GM12878 (cell line): Measurements from ENCODE around the gene DGKB. TPM values are rescaled to one million over a fixed set of nuclear protein-coding genes. Genes with fewer than 3 reads are reported as not detected.

ENCODE experiments used
- ATAC-seq: fragments of 200-7000 bp; cut with Tn5 transposase; 3 replicates; pipeline ENCODE4 v1.9.1; 2020; ENCODE audit warnings: mild to moderate bottlenecking, moderate library complexity
- BruUV-seq: library from RNA; stranded (reverse); fragments of 400-500 nt; replicated peaks from 2 replicates; lab custom pipeline; 2021; lab: Mats Ljungman, UMichigan
- CTCF ChIA-PET: fragments of 300-600 bp; sonication (Branson Sonifier 250); formaldehyde crosslinking; extraction: SDS; loops from one replicate; lab custom pipeline; 2021; ENCODE audit warnings: inconsistent platforms; lab: Yijun Ruan, JAX
- POLR2A ChIA-PET: fragments of 350-600 bp; formaldehyde crosslinking; extraction: SDS; loops from one replicate; lab custom pipeline; 2021; ENCODE audit warnings: inconsistent platforms; lab: Charles Lee
- RAD21 ChIA-PET: fragments of 300-600 bp; sonication (Branson Sonifier 250); formaldehyde crosslinking; loops from one replicate; lab custom pipeline; 2023; ENCODE audit warnings: antibody characterized with exemption; ENCODE audit not compliant: unreplicated experiment; lab: Charles Lee
- SMC1A ChIA-PET: fragments of 300-600 bp; sonication (Branson Sonifier 250); formaldehyde crosslinking; loops from one replicate; lab custom pipeline; 2023; ENCODE audit not compliant: unreplicated experiment, uncharacterized antibody; lab: Charles Lee
- DNase-seq: peaks from one replicate; pipeline ENCODE4 v3.0.0-alpha.2; 2011; ENCODE audit warnings: low read depth, low spot score
- FAIRE-seq: peaks from 3 replicates; lab custom pipeline; 2011; peaks lifted over from hg19 to GRCh38; lab: Jason Lieb, UNC
- H2AFZ ChIP-seq: 2 replicates; pipeline ENCODE4 v1.6.0; 2011; ENCODE audit warnings: low read depth, low read length, control low read depth; ENCODE audit not compliant: control insufficient read depth
- H3K27ac ChIP-seq: 2 replicates; pipeline ENCODE4 v1.5.1; 2011; ENCODE audit warnings: control low read depth; ENCODE audit not compliant: control insufficient read depth, insufficient read depth
- H3K27me3 ChIP-seq, 2 experiments: replicated peaks in 1 of 2; 2 replicates each; pipeline versions ENCODE4 v1.6.0 to v1.6.1; 2011; ENCODE audit warnings: low read length in 1 of 2; ENCODE audit not compliant: control insufficient read depth in 2 of 2, insufficient read depth in 2 of 2
- H3K36me3 ChIP-seq, 2 experiments: 2 replicates each; pipeline ENCODE4 v1.5.1; 2011; ENCODE audit warnings: low read length in 1 of 2; ENCODE audit not compliant: control insufficient read depth in 2 of 2, insufficient read depth in 2 of 2
- H3K4me1 ChIP-seq: 2 replicates; pipeline ENCODE4 v1.6.1; 2011; ENCODE audit warnings: mild to moderate bottlenecking, low read length, moderate library complexity, mixed read lengths; ENCODE audit not compliant: control insufficient read depth, insufficient read depth
- H3K4me2 ChIP-seq: 2 replicates; pipeline ENCODE4 v1.6.0; 2011; ENCODE audit warnings: control low read depth; ENCODE audit not compliant: control insufficient read depth, insufficient read depth
- H3K4me3 ChIP-seq: fragments of 200-600 bp; sonication (generic); 2 replicates; pipeline ENCODE4 v1.5.1; 2016
- H3K79me2 ChIP-seq: 2 replicates; pipeline ENCODE4 v1.6.0; 2011; ENCODE audit warnings: low read length; ENCODE audit not compliant: control insufficient read depth, insufficient read depth
- H3K9ac ChIP-seq: 2 replicates; pipeline ENCODE4 v1.8.0; 2011; ENCODE audit warnings: low read length, control low read depth, mixed read lengths; ENCODE audit not compliant: control insufficient read depth, insufficient read depth
- H3K9me3 ChIP-seq: replicated peaks from 3 replicates; pipeline ENCODE4 v1.5.1; 2011; ENCODE audit warnings: mild to moderate bottlenecking, low read length; ENCODE audit not compliant: control insufficient read depth, insufficient read depth
- H4K20me1 ChIP-seq: 2 replicates; pipeline ENCODE4 v1.6.0; 2011; ENCODE audit not compliant: control insufficient read depth, insufficient read depth
- ASH2L ChIP-seq: fragments of 300-600, 200-600 bp; sonication (generic); IDR thresholded peaks from 2 replicates; pipeline ENCODE4 v1.6.1; 2017; ENCODE audit warnings: low read depth, mild to moderate bottlenecking, borderline replicate concordance
- CBX5 ChIP-seq: sonication (generic); IDR thresholded peaks from 2 replicates; pipeline ENCODE4 v1.6.1; 2016; ENCODE audit warnings: low read depth, moderate library complexity, mild to moderate bottlenecking, inconsistent platforms
- FOS ChIP-seq: IDR thresholded peaks from 3 replicates; pipeline ENCODE4 v1.6.1; 2011; ENCODE audit warnings: borderline replicate concordance; ENCODE audit not compliant: insufficient read length; ENCODE audit errors: extremely low read depth
- GATAD2B ChIP-seq: fragments of 450-650 bp; conservative IDR thresholded peaks from 2 replicates; pipeline ENCODE4 v1.6.1; 2017; ENCODE audit warnings: low read depth, mild to moderate bottlenecking, moderate library complexity
- NKRF ChIP-seq: fragments of 450-650 bp; conservative IDR thresholded peaks from 2 replicates; pipeline ENCODE4 v1.6.1; 2017; ENCODE audit warnings: mild to moderate bottlenecking, moderate library complexity
- PAX5 ChIP-seq: IDR thresholded peaks from 2 replicates; pipeline ENCODE4 v1.6.1; 2011; ENCODE audit warnings: low read depth, low read length, borderline replicate concordance
- SREBF1 ChIP-seq: IDR thresholded peaks from 2 replicates; pipeline ENCODE4 v1.6.1; 2012; ENCODE audit warnings: mild to moderate bottlenecking, low read length
- SUPT20H ChIP-seq: IDR thresholded peaks from 2 replicates; pipeline ENCODE4 v1.6.1; 2011; ENCODE audit warnings: low read depth, mild to moderate bottlenecking, low read length, moderate library complexity, borderline replicate concordance; ENCODE audit not compliant: control insufficient read depth
- USF1 ChIP-seq: IDR thresholded peaks from 2 replicates; pipeline ENCODE4 v1.6.1; 2011; ENCODE audit warnings: borderline replicate concordance, low read depth, mild to moderate bottlenecking, moderate library complexity, mixed read lengths, low read length; ENCODE audit not compliant: insufficient read depth; ENCODE audit errors: extremely low read length
- ZNF207 ChIP-seq: fragments of 450-650 bp; IDR thresholded peaks from 2 replicates; pipeline ENCODE4 v1.6.1; 2014; ENCODE audit warnings: antibody characterized with exemption, mild to moderate bottlenecking, borderline replicate concordance
- ZZZ3 ChIP-seq: IDR thresholded peaks from 2 replicates; pipeline ENCODE4 v1.6.1; 2011; ENCODE audit warnings: low read depth; ENCODE audit not compliant: control insufficient read depth, insufficient read length
- WGBS: methylation state at CpG from one replicate; pipeline ENCODE4 v1.1.6; 2016; ENCODE audit warnings: low lambda C conversion rate; ENCODE audit not compliant: insufficient replicate concordance, insufficient coverage; ENCODE audit errors: missing lambda C conversion rate; 5-methylcytosine and 5-hydroxymethylcytosine counted together
- in situ Hi-C: fragments of 300-500 bp; cut with MboI; formaldehyde crosslinking; loops from 9 replicates; pipeline ENCODE4 v1.14.3; 2018; ENCODE audit warnings: mixed read lengths
- intact Hi-C: fragments of 100-400 bp; cut with micrococcal nuclease; formaldehyde crosslinking; loops from one replicate; pipeline ENCODE4 v1.14.2; 2022; ENCODE audit not compliant: unreplicated experiment
- polyA plus RNA-seq, 11 experiments: library from polyadenylated mRNA; depleted of rRNA in 4 of 11; unstranded in 6 of 11; stranded (reverse) in 5 of 11; fragments of >200 nt; fragmentation: Nextera tagmentation in 4 of 11; fragmentation: Illumina TruSeq in 1 of 11; extraction: Ambion mirVana in 4 of 11; extraction: Trizol in 1 of 11; gene quantifications; 1 replicate in 1 of 11; 2 replicates in 10 of 11; pipeline versions ENCODE4 v1.2.1 to v1.2.3, GENCODE V29; 2011 to 2016; ENCODE audit warnings: inconsistent platforms in 2 of 11, missing spikeins in 2 of 11, low read depth in 1 of 11
- total RNA-seq, 4 experiments: library from RNA; depleted of rRNA in 3 of 4; stranded (reverse); fragments of >200 nt in 3 of 4; fragmentation: Illumina TruSeq in 1 of 4; extraction: Trizol in 1 of 4; gene quantifications; 2 replicates each; pipeline versions ENCODE4 v1.2.1 to v1.2.3, GENCODE V29; 2013 to 2021
- TF ChIP-seq, protein P1 (sequence below): fragments of 450-650 bp; IDR thresholded peaks from 2 replicates; pipeline ENCODE4 v1.6.1; 2017; ENCODE audit warnings: mild to moderate bottlenecking, moderate library complexity
- TF ChIP-seq, protein P2 (sequence below): fragments of 450-650 bp; formaldehyde crosslinking; IDR thresholded peaks from 2 replicates; pipeline ENCODE4 v1.5.0; 2022; ENCODE audit warnings: mild to moderate bottlenecking, missing genetic modification characterization

DGKB gene
- total and polyA plus RNA-seq, 10 of the 15 experiments (the other 5 are each of a cell fraction or from before 2014, with no cell fraction given): 0.02 to 0.10 (median 0.04) TPM; not detected in 6

- Histone ChIP-seq H3K36me3 (no peaks in the 10 kb centered on the region), H3K27me3 (no peaks in the 10 kb centered on the region), H4K20me1 (no peaks in the 10 kb centered on the region), H3K4me3 (no peak overlapping the region), H2AFZ (no peak overlapping the region), H3K27ac (no peak overlapping the region), H3K79me2 (no peaks in the 10 kb centered on the region), H3K9ac (no peak overlapping the region), H3K4me2 (no peak overlapping the region), H3K4me1 (no peaks in the 10 kb centered on the region), H3K9me3 (no peaks in the 10 kb centered on the region)
- POLR2A ChIA-PET: no interaction called here
- CTCF ChIA-PET: no interaction called here
- WGBS: 3% methylated on average over 2 of the region's 2 CpGs
- no peak for ATAC-seq
- in situ Hi-C loops: no loop called here
- SMC1A ChIA-PET: no interaction called here
- no peak for DNase-seq
- intact Hi-C loops: no loop called here
- BruUV-seq: no TSS peak
- RAD21 ChIA-PET: no interaction called here
- no peak for FAIRE-seq
- TF ChIP-seq NKRF (no peak), ZZZ3 (no peak), FOS (no peak), SUPT20H (no peak), ZNF207 (no peak), CBX5 (no peak), USF1 (no peak), ASH2L (no peak), GATAD2B (no peak), SREBF1 (no peak), PAX5 (no peak)
- TF ChIP-seq, protein P1, sequence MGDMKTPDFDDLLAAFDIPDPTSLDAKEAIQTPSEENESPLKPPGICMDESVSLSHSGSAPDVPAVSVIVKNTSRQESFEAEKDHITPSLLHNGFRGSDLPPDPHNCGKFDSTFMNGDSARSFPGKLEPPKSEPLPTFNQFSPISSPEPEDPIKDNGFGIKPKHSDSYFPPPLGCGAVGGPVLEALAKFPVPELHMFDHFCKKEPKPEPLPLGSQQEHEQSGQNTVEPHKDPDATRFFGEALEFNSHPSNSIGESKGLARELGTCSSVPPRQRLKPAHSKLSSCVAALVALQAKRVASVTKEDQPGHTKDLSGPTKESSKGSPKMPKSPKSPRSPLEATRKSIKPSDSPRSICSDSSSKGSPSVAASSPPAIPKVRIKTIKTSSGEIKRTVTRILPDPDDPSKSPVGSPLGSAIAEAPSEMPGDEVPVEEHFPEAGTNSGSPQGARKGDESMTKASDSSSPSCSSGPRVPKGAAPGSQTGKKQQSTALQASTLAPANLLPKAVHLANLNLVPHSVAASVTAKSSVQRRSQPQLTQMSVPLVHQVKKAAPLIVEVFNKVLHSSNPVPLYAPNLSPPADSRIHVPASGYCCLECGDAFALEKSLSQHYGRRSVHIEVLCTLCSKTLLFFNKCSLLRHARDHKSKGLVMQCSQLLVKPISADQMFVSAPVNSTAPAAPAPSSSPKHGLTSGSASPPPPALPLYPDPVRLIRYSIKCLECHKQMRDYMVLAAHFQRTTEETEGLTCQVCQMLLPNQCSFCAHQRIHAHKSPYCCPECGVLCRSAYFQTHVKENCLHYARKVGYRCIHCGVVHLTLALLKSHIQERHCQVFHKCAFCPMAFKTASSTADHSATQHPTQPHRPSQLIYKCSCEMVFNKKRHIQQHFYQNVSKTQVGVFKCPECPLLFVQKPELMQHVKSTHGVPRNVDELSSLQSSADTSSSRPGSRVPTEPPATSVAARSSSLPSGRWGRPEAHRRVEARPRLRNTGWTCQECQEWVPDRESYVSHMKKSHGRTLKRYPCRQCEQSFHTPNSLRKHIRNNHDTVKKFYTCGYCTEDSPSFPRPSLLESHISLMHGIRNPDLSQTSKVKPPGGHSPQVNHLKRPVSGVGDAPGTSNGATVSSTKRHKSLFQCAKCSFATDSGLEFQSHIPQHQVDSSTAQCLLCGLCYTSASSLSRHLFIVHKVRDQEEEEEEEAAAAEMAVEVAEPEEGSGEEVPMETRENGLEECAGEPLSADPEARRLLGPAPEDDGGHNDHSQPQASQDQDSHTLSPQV: no peak
- TF ChIP-seq, protein P2, sequence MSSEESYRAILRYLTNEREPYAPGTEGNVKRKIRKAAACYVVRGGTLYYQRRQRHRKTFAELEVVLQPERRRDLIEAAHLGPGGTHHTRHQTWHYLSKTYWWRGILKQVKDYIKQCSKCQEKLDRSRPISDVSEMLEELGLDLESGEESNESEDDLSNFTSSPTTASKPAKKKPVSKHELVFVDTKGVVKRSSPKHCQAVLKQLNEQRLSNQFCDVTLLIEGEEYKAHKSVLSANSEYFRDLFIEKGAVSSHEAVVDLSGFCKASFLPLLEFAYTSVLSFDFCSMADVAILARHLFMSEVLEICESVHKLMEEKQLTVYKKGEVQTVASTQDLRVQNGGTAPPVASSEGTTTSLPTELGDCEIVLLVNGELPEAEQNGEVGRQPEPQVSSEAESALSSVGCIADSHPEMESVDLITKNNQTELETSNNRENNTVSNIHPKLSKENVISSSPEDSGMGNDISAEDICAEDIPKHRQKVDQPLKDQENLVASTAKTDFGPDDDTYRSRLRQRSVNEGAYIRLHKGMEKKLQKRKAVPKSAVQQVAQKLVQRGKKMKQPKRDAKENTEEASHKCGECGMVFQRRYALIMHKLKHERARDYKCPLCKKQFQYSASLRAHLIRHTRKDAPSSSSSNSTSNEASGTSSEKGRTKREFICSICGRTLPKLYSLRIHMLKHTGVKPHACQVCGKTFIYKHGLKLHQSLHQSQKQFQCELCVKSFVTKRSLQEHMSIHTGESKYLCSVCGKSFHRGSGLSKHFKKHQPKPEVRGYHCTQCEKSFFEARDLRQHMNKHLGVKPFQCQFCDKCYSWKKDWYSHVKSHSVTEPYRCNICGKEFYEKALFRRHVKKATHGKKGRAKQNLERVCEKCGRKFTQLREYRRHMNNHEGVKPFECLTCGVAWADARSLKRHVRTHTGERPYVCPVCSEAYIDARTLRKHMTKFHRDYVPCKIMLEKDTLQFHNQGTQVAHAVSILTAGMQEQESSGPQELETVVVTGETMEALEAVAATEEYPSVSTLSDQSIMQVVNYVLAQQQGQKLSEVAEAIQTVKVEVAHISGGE (CRISPR knock-in tag): no peak
Observed at GRCh38 chr7:14115701-14116100, 786.9 kb downstream of the DGKB start.
